HG03280 (cell line): Measurements from ENCODE around the gene PLXNA4.

ENCODE experiments used
- ATAC-seq: cut with Tn5 transposase; IDR thresholded peaks from one replicate; pipeline ENCODE4 v1.9.1; 2021; ENCODE audit warnings: mild to moderate bottlenecking, moderate library complexity; ENCODE audit not compliant: unreplicated experiment

The PLXNA4 gene

GRCh38 chr7:132160611-132161532, 415.4 kb downstream of the PLXNA4 start:
- no peak for ATAC-seq

- ATAC-seq, result no peak
Measured at GRCh38 chr7:132158841-132159240, 417.4 kb downstream of the PLXNA4 start.

- no peak for ATAC-seq
Measured at GRCh38 chr7:132158166-132158565, 418.1 kb downstream of the PLXNA4 start.

- ATAC-seq, result no peak
Measured at GRCh38 chr7:132155715-132156114, 420.6 kb downstream of the PLXNA4 start.

GRCh38 chr7:132154695-132155471, 421.4 kb downstream of the PLXNA4 start:
- no peak for ATAC-seq

- ATAC-seq, result no peak
Measured at GRCh38 chr7:132154248-132154647, 422.0 kb downstream of the PLXNA4 start.

- ATAC-seq, result no peak
Measured at GRCh38 chr7:132152131-132152889, 424.0 kb downstream of the PLXNA4 start.

GRCh38 chr7:132150711-132151110, 425.6 kb downstream of the PLXNA4 start:
- no peak for ATAC-seq

GRCh38 chr7:132149436-132150304, 426.6 kb downstream of the PLXNA4 start:
- no peak for ATAC-seq

GRCh38 chr7:132148876-132149275, 427.4 kb downstream of the PLXNA4 start:
- no peak for ATAC-seq

GRCh38 chr7:132145466-132145865, 430.8 kb downstream of the PLXNA4 start:
- ATAC-seq, result no peak

- ATAC-seq, result no peak
Measured at GRCh38 chr7:132145063-132145462, 431.2 kb downstream of the PLXNA4 start.

GRCh38 chr7:132142006-132142405, 434.3 kb downstream of the PLXNA4 start:
- no peak for ATAC-seq

GRCh38 chr7:132141109-132141508, 435.2 kb downstream of the PLXNA4 start:
- no peak for ATAC-seq

GRCh38 chr7:132140341-132140740, 435.9 kb downstream of the PLXNA4 start:
- ATAC-seq, result no peak

GRCh38 chr7:132138817-132139216, 437.5 kb downstream of the PLXNA4 start:
- no peak for ATAC-seq

- ATAC-seq, result no peak
Measured at GRCh38 chr7:132137681-132138080, 438.6 kb downstream of the PLXNA4 start.

- ATAC-seq, result no peak
Measured at GRCh38 chr7:132135746-132136385, 440.4 kb downstream of the PLXNA4 start.

GRCh38 chr7:132134814-132135445, 441.3 kb downstream of the PLXNA4 start:
- no peak for ATAC-seq
